Kidney (tissue), 14 donors: ENCODE data around the gene KCNN3. TPM values are rescaled to one million over a fixed set of nuclear protein-coding genes. Genes with fewer than 3 reads are reported as not detected.

Source experiments
- DNase-seq, 5 donors: peaks; one replicate each; pipeline ENCODE4 v3.0.0-alpha.2; 2013 to 2020
- FAIRE-seq: peaks from 2 replicates; lab custom pipeline; 2012; peaks lifted over from hg19 to GRCh38; lab: Jason Lieb, UNC
- H3K27ac ChIP-seq, 2 donors: one replicate each; pipeline ENCODE4 v1.7.0; 2013; ENCODE audit warnings: low read depth in 2 of 2, low read length in 2 of 2, inconsistent platforms in 1 of 2
- H3K27me3 ChIP-seq: one replicate; pipeline ENCODE4 v1.7.1; 2013; ENCODE audit warnings: low read length, inconsistent platforms; ENCODE audit not compliant: control insufficient read depth, insufficient read depth
- H3K36me3 ChIP-seq, 3 donors: one replicate each; pipeline versions ENCODE4 v1.7.0 to v1.7.1; 2013; ENCODE audit warnings: low read length in 3 of 3, control low read depth in 1 of 3, inconsistent platforms in 1 of 3; ENCODE audit not compliant: insufficient read depth in 3 of 3, control insufficient read depth in 2 of 3
- H3K4me1 ChIP-seq, 3 donors: one replicate each; pipeline versions ENCODE4 v1.7.0 to v1.7.1; 2013; ENCODE audit warnings: low read length in 3 of 3, inconsistent platforms in 1 of 3, low read depth in 1 of 3; ENCODE audit not compliant: control insufficient read depth in 2 of 3, insufficient read depth in 2 of 3
- H3K4me3 ChIP-seq, 3 donors: one replicate each; pipeline versions ENCODE4 v1.7.0 to v1.8.1; 2013; ENCODE audit warnings: low read length in 3 of 3, control low read depth in 1 of 3, inconsistent platforms in 1 of 3
- H3K9ac ChIP-seq, 3 donors: one replicate each; pipeline versions ENCODE4 v1.7.0 to v1.7.1; 2013; ENCODE audit warnings: low read length in 3 of 3, control low read depth in 1 of 3, inconsistent platforms in 1 of 3
- H3K9me3 ChIP-seq, 3 donors: one replicate each; pipeline versions ENCODE4 v1.7.0 to v1.7.1; 2013; ENCODE audit warnings: low read length in 3 of 3, control low read depth in 1 of 3, inconsistent platforms in 1 of 3; ENCODE audit not compliant: control insufficient read depth in 2 of 3, insufficient read depth in 1 of 3
- CTCF ChIP-seq: IDR thresholded peaks from 3 replicates; pipeline ENCODE4 v1.5.1; 2012; ENCODE audit warnings: mild to moderate bottlenecking, moderate library complexity, borderline replicate concordance; ENCODE audit not compliant: insufficient read depth; ENCODE audit errors: extremely low read depth
- intact Hi-C: fragments of 100-400 bp; cut with DNase I; formaldehyde crosslinking; loops from one replicate; pipeline ENCODE4 v1.11.1; 2022
- polyA plus RNA-seq: library from polyadenylated mRNA; stranded (reverse); fragments of 350-450 nt; fragmentation: Illumina TruSeq; extraction: RNeasy Lipid Tissue Mini Kit (QIAGEN cat#74804); gene quantifications from one replicate; pipeline ENCODE4 v1.2.3, GENCODE V29; 2014; ENCODE audit warnings: low read depth, low replicate concordance; ENCODE audit not compliant: insufficient read depth
- total RNA-seq: library from RNA; stranded (reverse); fragmentation: NEBNext Ultra II Directional; extraction: Animal tissue kit (Norgen Biotek cat#: 25700); gene quantifications from one replicate; pipeline ENCODE4 v1.2.1, GENCODE V29; 2021
- donor health status: control.
- donor health status: control.
- donor health status: control.
- donor health status: control.
- donor health status: control.
- donor health status: DM: yes; HTN: yes; CAD: no.
- donor health status: Normal renal cell carcinoma (clear cell type).

Gene KCNN3
- total and polyA plus RNA-seq, 2 donors from 2014 or later: 2.6 to 5.6 TPM

GRCh38 chr1:154896771-154897286 lies 26.7 kb upstream of the KCNN3 start:
- Histone ChIP-seq H3K27ac (no peak overlapping the region), H3K36me3 (no peaks in the 10 kb centered on the region), H3K9ac (no peak overlapping the region), H3K27me3 (no peaks in the 10 kb centered on the region), H3K9me3 (no peaks in the 10 kb centered on the region), H3K4me3 (no peak overlapping the region), H3K4me1 (no peaks in the 10 kb centered on the region)
- DNase-seq (peak in 4 of 5 donors; percentile 26 to 52 (median 42)), FAIRE-seq (no peak)
- intact Hi-C loops: no loop called here
- TF ChIP-seq CTCF: no peak

- intact Hi-C loops: no loop called here
- FAIRE-seq: no peak
- Histone ChIP-seq H3K4me1 (no peaks in the 10 kb centered on the region), H3K4me3 (no peak overlapping the region), H3K27me3 (no peaks in the 10 kb centered on the region), H3K36me3 (no peaks in the 10 kb centered on the region), H3K9me3 (no peaks in the 10 kb centered on the region), H3K27ac (no peak overlapping the region), H3K9ac (no peak overlapping the region)
- no peak for DNase-seq
- TF ChIP-seq CTCF: no peak
Observed at GRCh38 chr1:154895798-154896197, 25.7 kb upstream of the KCNN3 start.

- intact Hi-C loops: no loop called here
- H3K36me3 ChIP-seq: no peaks in the 10 kb centered on the region
- FAIRE-seq (no peak), DNase-seq (no peak)
- H3K4me3 ChIP-seq: no peak overlapping the region
- no peaks in the 10 kb centered on the region for H3K9me3 ChIP-seq
- H3K27me3 ChIP-seq: no peaks in the 10 kb centered on the region
- H3K9ac ChIP-seq: no peak overlapping the region
- no peak overlapping the region for H3K27ac ChIP-seq
- H3K4me1 ChIP-seq: no peaks in the 10 kb centered on the region
- no peak for TF ChIP-seq CTCF
Observed at GRCh38 chr1:154891452-154891851, 21.4 kb upstream of the KCNN3 start.

- peaks cover 0 to 3% (median 0%) of the 10 kb centered on the region in 3 donors for H3K4me1 ChIP-seq
- intact Hi-C loops: no loop called here
- H3K36me3 ChIP-seq: no peaks in the 10 kb centered on the region
- no peak overlapping the region for H3K27ac ChIP-seq
- DNase-seq (no peak), FAIRE-seq (no peak)
- no peak overlapping the region for H3K9ac ChIP-seq
- no peak overlapping the region for H3K4me3 ChIP-seq
- H3K9me3 ChIP-seq: no peaks in the 10 kb centered on the region
- TF ChIP-seq CTCF: no peak
- no peaks in the 10 kb centered on the region for H3K27me3 ChIP-seq
Observed at GRCh38 chr1:154888757-154889156, 18.7 kb upstream of the KCNN3 start.
